Non-pigmented ciliary epithelial cell (primary cell): ENCODE results near the gene TMEM198.

Experiments
- DNase-seq: peaks from one replicate; pipeline ENCODE4 v3.0.0-alpha.2; 2010; ENCODE audit warnings: low read depth

Gene TMEM198

DNA sequence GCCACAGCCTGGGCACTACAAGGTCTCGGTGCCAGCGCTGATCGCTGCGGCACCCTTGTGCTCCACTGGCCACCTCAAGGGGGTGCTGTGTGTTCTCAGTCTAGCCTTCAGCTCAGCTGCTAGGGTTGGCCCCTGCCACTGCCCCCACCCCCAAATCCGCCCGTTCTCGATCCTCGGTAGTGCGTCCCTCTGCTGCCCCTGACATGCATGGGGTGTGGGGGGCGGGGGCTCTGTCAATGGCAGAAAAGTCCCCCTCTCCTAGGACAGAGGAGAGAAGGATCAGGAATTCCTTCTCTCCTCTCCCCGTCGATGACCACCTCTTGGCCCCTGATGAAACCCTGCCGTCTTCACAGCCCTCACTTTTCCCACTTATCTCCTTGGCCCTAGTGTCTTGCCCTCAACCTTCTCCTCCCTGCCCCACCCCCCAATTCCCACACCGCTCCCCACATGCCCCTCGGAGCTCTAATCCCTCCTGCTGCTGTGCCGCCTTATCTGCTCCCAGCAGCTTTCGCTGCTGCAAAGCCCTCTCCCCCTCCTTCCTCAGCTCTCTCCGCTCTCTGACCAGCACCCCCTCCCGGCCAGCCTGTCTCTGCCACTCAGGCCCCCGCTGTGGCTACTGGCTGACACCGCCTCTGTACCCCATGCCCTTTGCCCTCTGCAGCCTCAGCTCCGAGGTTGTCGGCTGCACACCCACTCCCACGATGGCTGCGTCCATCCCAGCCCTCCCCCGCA is 33.9 kb upstream of the TMEM198 start:
- DNase-seq = no peak

DNA sequence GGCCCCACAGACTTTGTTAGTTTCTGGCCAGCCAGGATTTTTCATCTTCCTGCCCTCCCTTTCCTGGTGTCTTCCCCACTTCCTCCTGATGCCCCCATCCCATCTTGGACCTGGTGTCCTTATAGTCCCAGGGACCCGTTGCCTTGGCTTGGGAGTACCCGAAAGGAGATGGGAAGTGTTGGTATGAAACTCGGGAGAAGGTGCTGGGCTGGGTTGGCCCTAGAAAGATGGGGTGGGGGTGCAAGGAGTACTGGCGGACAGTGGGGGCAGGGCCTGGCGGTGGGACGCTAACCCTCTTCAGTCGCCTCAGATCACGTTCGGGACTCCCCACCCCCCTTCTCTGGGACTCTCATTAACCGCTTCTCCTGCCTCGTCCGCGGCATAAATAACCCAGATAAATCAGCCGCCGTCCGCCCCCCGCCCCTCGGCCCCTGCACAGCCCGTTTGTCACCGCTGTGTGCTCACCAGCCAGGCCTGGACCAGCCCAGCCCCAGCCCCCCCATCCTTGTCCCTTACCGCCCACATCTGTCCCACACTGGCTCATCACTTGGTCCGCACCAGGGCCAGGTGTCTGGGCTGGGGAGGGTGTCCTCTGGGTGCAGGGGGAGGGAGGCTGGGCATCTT is 33.2 kb upstream of the TMEM198 start:
- no peak for DNase-seq

DNA sequence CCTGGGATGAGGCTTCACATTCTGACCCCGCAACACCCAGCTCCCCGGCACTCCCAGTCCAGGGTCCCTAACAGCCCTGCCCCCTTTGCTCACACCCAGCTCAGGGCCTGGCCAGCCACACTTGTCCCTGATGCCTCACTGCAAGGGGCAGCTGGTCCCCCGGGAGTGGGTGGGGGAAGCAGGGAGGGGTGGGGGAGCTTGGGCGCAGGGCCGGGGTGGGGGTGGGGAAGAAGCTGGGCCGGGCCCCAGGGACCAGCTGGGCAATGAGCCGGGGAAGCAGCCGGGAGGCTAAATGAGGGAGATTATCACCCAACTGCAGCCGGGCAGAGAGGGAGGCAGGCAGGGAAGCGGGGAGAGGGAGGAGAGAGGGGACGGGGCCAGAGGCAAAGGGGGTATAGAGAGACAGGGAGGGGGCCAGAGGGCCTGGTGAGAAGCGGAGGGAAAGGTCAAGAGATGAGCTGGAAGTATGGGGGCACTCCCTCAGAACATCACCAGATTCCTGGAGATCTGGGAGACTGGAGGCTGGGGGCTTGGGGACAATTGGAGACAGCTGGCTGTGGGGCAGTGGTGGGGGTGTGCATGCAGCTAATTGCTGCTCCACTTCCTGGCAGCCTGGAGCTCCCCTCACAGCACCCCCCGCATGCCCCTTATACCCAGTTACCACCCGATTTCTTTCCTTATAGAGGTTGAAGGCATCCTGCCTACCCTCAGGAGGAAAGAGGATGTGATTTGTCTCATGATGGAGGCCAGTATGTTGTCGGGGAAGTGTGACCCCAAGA is 32.1 kb upstream of the TMEM198 start:
- no peak for DNase-seq

DNA sequence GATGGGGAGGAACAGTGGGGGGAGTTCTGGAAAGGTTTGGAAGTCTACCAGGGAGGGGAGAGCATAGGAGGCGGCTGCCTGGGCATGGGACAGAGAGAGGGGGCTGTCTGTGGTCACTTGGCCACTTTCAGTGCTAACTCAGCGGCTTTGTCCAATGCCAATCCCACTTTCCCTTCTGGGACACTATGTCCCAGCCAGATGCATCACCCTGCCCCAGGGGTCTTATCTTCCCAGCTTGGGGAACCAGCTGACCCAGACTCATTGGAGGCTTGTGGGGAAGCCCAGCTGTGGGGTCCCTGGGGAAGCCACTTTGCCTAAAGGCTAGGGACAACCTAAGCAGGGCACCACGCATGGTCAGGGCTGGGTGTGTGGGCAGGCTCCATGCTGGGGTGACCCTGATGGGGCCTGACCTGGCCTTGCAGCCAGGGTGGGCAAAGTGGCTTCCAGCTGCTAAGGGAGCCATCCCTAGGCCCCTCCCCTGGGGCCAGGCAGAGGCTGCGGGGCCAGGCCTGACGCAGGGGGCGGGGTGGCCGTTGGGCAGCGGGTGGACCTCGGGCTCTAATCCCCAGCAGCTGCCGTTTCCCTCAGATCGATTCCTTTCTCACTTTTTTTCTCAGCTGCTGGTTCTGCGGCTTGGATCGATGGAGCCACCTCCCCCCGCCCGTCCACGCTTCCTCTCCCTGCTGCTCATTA is 31.2 kb upstream of the TMEM198 start:
- no peak for DNase-seq

DNA sequence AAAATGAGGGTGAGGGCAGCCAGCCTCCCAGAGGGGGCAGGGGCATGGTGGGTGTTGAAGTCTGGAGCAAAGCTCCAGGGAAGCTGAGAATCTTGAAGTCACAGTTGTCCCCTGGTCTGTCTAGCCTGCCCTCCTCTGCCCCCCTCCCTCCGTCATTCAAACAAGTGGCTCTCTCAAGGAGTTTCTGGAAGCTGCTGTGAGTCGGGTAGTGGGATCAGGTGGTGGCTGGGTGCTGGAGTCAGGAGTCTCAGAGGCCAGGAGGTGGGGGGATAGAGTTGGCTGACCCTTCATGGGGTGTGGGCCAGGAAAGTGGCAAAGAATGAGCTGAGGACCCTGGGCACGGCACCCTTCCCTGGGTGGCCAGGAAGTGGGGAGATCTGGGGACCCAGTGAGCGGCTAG is 30.0 kb upstream of the TMEM198 start:
- no peak for DNase-seq

DNA sequence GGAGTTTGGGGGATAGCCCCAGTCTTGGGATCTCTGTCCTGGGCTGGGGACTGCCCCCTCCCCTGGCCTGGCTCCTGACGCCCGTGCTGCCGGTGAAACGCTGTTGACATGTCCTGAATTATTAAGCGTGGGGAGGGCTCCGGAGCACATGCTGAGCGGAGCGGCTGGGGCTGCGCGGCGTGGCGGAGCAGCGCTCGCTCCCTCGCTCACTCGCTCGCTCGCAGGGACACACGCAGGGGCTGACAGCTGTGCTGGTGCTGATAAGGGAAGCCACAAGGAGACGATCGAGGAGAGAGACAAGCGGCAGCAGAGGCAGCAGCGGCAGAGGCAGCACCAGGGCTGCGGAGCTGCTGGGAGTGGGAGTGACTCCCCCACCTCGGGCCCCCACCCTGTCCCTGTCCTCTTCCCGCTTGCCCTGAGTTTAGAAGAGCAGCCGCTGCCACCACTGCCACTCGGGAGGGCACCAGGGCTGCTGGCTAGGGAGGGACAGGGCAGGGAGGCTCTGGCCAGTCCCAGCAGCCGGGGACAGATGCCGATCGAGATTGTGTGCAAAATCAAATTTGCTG is 29.5 kb upstream of the TMEM198 start, which contains the start of gene ASIC4:
Gene ASIC4, plus strand, starts transcription at position 287 of the 566 bp plus-strand sequence. Its CDS starts 243 bp downstream, at position 530.
- no peak for DNase-seq

DNA sequence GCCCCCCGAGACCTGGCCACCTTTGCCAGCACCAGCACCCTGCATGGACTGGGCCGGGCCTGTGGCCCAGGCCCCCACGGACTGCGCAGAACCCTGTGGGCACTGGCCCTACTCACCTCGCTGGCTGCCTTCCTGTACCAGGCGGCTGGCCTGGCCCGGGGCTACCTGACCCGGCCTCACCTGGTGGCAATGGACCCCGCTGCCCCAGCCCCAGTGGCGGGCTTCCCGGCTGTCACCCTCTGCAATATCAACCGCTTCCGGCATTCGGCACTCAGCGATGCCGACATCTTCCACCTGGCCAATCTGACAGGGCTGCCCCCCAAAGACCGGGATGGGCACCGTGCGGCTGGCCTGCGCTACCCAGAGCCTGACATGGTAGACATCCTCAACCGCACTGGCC is 29.0 kb upstream of the TMEM198 start:
- no peak for DNase-seq

DNA sequence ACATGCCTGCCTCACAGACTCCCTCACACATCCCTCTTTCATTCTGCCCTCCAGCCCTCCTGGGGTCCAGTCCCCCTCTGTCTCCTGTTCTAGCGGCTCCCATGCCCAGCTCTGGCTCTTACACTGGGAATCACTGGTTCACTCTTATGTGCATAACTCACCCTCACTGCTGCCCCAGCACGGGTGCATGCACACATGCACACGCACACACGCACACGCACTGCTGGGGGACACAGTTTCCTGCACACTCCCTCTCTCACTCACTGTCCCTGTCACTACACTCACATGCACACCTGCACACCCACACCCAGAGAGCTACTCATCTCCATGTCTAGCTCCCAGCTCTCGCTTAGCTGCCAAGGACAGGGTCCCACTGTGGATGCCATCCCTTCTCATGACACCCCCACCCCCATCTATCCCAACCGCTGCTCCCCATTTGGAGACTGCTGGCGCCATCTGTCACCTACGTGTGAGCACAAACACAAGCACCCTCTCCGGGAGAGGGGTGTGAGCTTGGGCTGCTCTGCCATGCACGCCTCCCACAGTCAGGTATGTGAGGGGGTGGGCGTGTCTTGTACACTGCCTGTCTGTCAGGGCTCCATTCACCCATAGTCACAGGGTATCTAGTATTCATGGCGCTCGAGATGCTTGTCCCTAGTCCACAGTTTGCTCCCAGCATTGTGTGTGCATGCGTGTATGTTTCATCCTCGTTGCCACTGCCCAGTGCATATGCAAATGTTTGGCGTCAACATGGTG is 27.8 kb upstream of the TMEM198 start:
- DNase-seq = no peak

DNA sequence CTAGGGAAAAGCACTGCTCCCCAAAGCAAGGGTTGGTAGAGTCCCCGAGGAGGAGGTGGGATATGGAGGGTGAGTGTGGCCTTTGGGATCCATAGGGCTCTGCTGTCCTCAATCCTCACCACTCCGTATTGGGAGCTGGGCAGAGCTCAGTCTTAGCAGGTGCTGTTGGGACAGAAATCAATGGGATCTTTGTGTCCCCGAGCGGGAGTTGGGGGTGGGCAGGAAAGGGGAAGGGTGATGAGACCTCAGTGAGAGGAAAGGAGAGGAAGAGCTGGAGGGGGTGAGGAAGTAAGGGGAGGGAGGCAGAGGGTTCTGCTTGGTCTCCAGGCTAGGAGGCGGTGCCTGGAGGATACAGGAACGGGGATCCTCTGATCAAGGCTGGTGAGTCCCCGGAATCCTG is 26.9 kb upstream of the TMEM198 start:
- DNase-seq = no peak

DNA sequence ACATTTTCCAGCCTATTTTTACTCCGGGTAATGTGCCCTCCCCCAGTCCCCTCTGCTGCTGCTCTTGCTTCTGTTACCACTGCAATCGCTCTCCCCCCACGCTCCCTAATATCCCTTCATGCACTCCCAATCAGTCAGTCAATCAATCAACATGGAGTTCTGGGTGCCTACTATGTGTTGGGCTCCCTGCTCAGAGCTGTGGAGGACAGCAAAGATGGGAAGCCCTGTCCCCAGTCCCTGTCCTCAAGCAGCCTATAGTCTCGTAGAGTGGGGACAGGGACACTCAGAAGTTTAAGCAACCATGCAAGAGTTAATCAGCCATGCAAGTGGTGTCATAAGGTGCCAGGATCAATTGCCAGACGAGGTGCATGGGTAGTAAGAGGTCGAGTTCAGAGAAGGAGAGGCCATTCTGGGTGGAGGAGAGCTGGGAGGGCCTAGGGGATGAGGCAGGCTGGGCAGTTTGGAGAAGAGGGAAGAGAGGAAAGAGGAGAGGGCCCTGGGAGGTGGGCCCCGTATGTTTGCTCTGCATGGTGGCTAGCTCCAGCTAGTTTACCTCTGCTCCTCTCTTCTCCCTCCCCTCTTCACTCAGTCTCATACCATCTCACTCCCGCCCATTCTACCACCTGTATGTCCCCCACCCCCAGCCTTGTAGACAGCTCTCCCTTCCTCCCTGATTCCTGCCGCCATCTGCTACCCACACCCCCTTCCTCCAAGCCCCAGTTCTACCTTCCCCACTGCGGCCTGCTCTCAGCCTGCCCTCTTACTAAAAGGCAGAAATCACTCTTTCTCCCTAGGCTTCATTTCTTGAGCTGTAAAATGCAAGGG is 25.7 kb upstream of the TMEM198 start:
- DNase-seq = no peak

DNA sequence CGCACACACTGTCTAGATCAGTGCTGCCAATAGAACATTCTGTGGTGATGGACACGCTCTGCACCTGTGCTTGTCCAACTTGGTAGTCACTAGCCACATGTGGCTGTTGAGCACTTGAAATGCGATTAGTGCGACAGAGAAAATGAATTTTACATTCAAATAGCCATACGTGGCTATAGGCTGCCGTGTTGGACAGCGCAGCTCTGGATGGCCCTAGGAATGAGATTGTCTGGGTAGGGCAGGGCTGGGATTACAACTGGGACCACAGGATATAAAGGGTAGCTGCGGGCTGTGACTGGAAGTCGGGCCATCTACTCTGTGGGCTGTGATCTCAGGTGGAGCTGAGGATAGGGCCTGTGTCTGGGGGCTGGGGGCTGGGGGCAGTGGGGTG is 24.3 kb upstream of the TMEM198 start:
- DNase-seq = no peak

DNA sequence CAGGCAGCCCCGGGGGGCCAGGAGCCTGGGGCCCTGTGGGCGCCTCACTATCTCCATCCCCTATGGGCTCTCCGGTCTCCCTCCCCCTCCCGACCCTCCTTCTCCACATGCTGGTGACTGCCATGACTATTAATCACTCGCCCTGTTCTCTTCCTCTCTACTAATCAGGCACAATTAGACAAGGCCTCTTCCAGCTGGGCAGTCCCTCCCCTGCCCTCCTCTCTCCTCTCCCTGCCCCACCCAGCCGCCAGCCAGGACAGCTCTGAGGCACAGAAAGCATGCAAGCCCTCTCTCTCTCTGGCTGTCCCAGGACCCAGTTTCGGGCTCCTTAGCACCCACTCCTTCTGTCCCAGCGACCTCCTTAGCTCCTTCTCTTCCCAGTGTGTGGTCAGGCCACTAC is 23.7 kb upstream of the TMEM198 start:
- DNase-seq = no peak

DNA sequence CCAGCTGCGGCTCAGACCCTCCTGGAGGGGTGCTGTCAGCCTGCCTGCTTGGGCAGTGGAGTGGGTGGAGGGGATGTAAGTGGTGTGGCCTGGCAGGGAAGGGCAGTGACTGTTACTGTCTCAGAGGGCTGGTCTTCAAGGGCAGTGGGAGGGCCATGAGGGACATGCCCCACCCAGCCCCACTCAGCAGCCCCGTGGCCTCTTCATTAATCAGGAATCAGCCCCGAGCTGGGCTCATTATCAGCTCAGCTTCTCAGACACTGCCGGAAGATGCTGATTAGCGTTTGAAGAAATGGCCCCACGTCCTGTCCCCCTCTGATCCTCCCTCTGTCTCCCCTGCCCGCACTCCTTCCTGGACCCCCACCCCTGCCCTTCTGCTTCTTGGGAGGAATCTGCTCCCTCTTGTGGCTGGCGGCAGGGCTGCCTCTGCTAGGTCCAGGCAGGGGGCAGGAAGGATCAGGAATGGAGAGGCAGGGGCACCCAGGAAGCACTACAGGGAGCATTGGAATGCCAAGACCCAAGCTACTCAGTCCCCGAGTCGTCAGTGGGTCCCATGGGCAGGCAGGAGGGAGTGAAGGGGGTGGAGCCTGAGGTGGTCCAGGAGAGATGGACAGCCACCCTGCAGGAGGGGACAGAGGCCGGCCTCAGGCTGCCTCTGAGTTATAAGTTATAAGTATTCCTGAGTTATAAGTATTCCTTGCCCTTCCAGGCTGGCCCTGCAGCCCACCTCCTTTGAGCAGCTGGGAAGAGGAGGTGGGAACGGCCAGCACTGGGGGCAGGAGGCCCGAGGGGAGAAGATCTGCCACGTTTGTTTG is 22.6 kb upstream of the TMEM198 start:
- no peak for DNase-seq

DNA sequence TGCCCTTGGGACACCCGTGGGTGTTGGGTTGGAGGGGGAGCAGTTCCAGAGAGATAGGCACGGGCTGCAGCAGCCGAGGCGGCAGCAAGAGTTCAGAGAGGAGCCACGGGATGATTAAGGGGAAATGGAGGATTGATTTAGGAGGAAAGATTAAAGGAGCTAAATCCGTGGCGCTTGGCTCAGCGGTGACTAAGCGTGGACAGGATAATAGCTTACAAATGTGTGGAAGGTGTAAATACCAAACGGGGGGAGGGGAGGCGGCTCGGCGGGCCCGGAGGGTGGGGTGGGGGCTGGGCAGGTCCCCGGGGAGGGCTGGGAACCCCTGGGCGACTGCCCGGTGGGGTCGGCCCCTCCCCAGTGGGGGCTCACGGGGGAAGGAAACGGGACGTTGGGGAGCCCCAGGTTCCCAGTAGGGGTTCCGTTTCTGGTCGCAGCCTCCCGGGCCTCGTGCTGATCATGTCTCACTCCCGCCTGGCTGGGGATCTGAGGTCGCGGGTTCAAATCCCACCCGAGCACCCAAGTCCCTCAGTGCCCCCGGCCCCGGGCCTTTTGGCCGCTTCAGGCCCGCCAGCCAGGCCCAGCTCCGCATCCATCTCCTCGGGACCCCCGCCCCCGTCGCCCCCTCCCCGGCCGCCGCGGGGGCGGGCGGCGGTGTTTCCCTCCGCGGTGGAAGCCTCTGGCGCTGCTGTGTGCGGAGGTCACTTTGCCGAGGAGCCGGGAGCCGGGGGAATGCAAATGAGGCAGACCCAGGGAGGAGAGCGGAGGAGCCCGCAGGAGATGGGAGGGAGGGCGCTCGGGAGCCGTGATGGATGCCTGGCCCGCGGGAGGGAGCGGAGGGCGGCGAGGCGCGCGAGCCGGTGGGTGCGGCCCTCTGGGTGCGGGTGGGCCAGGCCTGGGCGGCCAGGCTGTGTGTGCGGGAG is 21.5 kb upstream of the TMEM198 start:
- no peak for DNase-seq

DNA sequence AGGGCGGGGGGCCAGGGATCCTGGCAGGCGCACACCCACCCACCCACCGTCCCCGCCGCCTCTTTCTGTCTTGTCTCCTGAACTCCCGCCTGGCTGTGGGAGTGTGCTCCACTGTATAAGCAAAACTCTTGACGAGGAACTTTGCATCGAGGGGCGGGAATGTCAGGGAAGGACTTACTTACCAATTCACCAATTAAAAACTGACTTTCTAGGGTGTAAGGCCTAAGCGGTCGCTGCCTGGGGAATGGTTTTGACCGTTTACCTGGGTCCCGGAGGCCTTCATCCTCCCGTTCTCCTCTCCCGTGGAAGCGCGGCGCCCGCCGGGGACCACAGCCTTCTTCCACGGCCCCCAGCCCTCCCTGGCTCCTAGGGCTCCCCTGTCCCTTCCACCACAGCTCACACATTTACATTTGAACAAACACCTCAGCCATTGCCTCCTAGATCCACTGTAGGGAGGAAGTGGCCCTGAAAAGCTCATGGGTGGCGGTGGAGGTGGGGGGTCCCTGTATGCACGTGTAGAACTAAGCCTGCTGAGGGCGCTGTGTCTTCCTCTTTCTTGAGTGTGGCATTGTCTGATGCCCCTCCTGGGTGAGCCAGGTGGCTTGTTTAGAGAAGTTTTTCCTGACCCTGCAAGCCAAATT is 20.7 kb upstream of the TMEM198 start:
- DNase-seq = no peak

DNA sequence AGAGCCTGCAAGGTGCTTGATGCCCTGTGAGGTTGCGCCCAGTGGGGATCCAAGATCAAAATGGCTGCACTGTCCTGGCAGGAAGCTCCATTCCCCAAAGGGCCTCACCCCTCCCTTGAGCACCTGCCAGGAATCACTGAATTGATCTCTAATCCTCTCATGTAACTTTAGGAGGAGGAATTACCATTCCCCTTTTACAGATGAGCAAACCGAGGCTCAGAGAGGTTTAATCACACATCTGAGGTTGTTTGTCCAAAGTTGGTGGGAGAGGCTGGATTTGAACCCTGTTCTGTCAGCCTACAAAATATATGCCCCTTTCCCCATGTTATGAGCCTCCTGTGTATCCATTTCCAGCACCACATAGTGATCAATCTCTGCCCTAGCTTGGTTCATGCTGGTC is 19.0 kb upstream of the TMEM198 start:
- DNase-seq = no peak

DNA sequence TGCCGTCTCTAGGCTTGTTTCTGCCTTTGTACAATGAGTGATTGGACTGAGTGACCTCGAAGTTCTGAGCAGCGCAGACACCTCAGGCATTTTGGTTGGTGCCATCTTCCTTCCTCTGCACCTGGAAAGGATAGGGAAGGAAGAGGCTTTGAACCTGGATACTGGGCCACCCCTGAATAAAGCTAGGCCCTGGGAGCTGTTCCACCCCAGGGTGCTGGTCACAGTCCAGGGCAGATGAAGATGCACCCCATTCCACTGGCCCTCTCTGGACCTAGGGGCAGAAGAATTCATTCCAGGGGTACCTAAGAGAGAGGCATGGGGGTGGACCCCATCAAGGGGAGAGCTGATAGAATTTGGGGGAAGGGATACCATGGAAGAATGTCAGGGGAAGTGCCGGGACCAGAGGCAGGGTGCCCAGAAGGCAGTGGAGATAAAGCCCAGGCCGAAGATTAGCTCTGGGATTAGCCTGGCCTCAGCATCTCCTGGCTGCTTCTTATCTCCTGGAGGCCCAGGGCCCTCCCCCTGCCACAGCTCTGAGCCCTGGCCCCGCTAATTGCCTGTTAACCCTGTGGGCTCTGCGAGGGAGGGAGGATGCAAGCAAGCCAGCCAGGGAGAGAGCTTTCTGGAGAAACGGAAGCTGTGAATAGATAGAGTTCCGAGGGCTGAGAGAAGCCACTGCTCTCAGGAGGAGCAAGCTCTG is 18.1 kb upstream of the TMEM198 start:
- no peak for DNase-seq
